Vagina (tissue), 2 donors: ENCODE measurements around the gene KLHL20.

Source experiments
- CTCF ChIP-seq, 3 experiments: fragments of 450-650 bp in 2 of 3; fragments of 200-600 bp in 1 of 3; sonication (generic) in 1 of 3; IDR thresholded peaks; one replicate each; pipeline ENCODE4 v1.5.1; 2017 to 2019; ENCODE audit warnings: antibody characterized with exemption in 3 of 3, mild to moderate bottlenecking in 2 of 3, moderate library complexity in 2 of 3
- POLR2A ChIP-seq, 2 donors: fragments of 450-650 bp; IDR thresholded peaks; one replicate each; pipeline ENCODE4 v1.6.1; 2017; ENCODE audit warnings: antibody characterized with exemption in 2 of 2, mild to moderate bottlenecking in 2 of 2, moderate library complexity in 2 of 2
- POLR2AphosphoS5 ChIP-seq, 2 donors: sonication (generic); formaldehyde crosslinking; IDR thresholded peaks; one replicate each; pipeline ENCODE4 v1.9.0; 2017; ENCODE audit warnings: antibody characterized with exemption in 2 of 2, mild to moderate bottlenecking in 2 of 2, low read depth in 1 of 2; ENCODE audit not compliant: insufficient read depth in 1 of 2

GRCh38 chr1:173757666-173758065, 42.9 kb downstream of the KLHL20 start:
- no peak for TF ChIP-seq CTCF (IDR thresholded peaks at IDR 0.05)
- TF ChIP-seq POLR2AphosphoS5 (IDR thresholded peaks at IDR 0.05; ENCODE audit: insufficient read depth in 1 of 2, low read depth in 1 of 2) = no peak
- TF ChIP-seq POLR2A (IDR thresholded peaks at IDR 0.05) = no peak
